Naive thymus-derived CD4-positive, alpha-beta T cell (primary cell): ENCODE data around the gene SNX30. TPM values are rescaled to one million over a fixed set of nuclear protein-coding genes. Genes with fewer than 3 reads are reported as not detected.

ENCODE experiments used
- ATAC-seq: fragments of 150-1000 bp; cut with Tn5 transposase; 2 replicates; pipeline ENCODE4 v1.10.0; 2021; ENCODE audit warnings: mild to moderate bottlenecking, moderate library complexity
- CTCF ChIA-PET: fragments of 350-600 bp; sonication (Branson Sonifier 250); formaldehyde crosslinking; loops from one replicate; lab custom pipeline; 2021; ENCODE audit warnings: antibody characterized with exemption; lab: Charles Lee
- POLR2A ChIA-PET: fragments of 350-600 bp; sonication (Branson Sonifier 250); formaldehyde crosslinking; loops from one replicate; lab custom pipeline; 2021; ENCODE audit warnings: antibody characterized with exemption, inconsistent platforms; lab: Charles Lee
- DNase-seq, 9 donors: peaks; one replicate each; pipeline versions ENCODE4 v3.0.0 to v3.0.0-alpha.2; 2020 to 2022; ENCODE audit warnings: mixed read lengths in 1 of 9
- H3K27ac ChIP-seq: one replicate; pipeline ENCODE4 v1.7.0; 2013; ENCODE audit warnings: mild to moderate bottlenecking, low read depth, low read length, moderate library complexity
- H3K27me3 ChIP-seq, 2 donors: one replicate each; pipeline ENCODE4 v1.7.0; 2013; ENCODE audit warnings: low read length in 2 of 2, mild to moderate bottlenecking in 2 of 2, moderate library complexity in 2 of 2; ENCODE audit not compliant: control insufficient read depth in 2 of 2, insufficient read depth in 2 of 2
- H3K36me3 ChIP-seq, 3 experiments: 1 replicate in 2 of 3; 2 replicates in 1 of 3; pipeline ENCODE4 v1.7.0; 2013; ENCODE audit warnings: low read length in 3 of 3, mild to moderate bottlenecking in 3 of 3, moderate library complexity in 1 of 3; ENCODE audit not compliant: insufficient read depth in 3 of 3, control insufficient read depth in 2 of 3
- H3K4me1 ChIP-seq, 2 donors: one replicate each; pipeline ENCODE4 v1.7.0; 2013; ENCODE audit warnings: low read length in 2 of 2, mild to moderate bottlenecking in 2 of 2, moderate library complexity in 1 of 2; ENCODE audit not compliant: control insufficient read depth in 2 of 2, insufficient read depth in 2 of 2
- H3K4me3 ChIP-seq: 2 replicates; pipeline ENCODE4 v1.7.0; 2013; ENCODE audit warnings: mild to moderate bottlenecking, low read length
- H3K9me3 ChIP-seq, 3 experiments: 1 replicate in 2 of 3; 2 replicates in 1 of 3; pipeline ENCODE4 v1.7.0; 2013; ENCODE audit warnings: low read length in 3 of 3; ENCODE audit not compliant: control insufficient read depth in 2 of 3
- H3K27ac Mint-ChIP-seq, 9 donors: one replicate each; pipeline ENCODE4 v1.8.0; 2020 to 2022; ENCODE audit warnings: mixed read lengths in 9 of 9, mild to moderate bottlenecking in 8 of 9, moderate library complexity in 5 of 9, inconsistent platforms in 2 of 9
- H3K27me3 Mint-ChIP-seq, 5 donors: one replicate each; pipeline ENCODE4 v1.8.0; 2021 to 2022; ENCODE audit warnings: mixed read lengths in 5 of 5, mild to moderate bottlenecking in 1 of 5
- H3K36me3 Mint-ChIP-seq, 5 donors: one replicate each; pipeline ENCODE4 v1.8.0; 2020 to 2022; ENCODE audit warnings: mixed read lengths in 5 of 5, mild to moderate bottlenecking in 3 of 5, inconsistent platforms in 1 of 5
- H3K4me1 Mint-ChIP-seq, 7 donors: one replicate each; pipeline ENCODE4 v1.8.0; 2020 to 2022; ENCODE audit warnings: mixed read lengths in 7 of 7, mild to moderate bottlenecking in 3 of 7, inconsistent platforms in 1 of 7
- H3K4me3 Mint-ChIP-seq, 10 donors: one replicate each; pipeline ENCODE4 v1.8.0; 2020 to 2022; ENCODE audit warnings: mild to moderate bottlenecking in 10 of 10, mixed read lengths in 10 of 10, moderate library complexity in 6 of 10, inconsistent platforms in 2 of 10
- H3K9me3 Mint-ChIP-seq, 11 donors: one replicate each; pipeline ENCODE4 v1.8.0; 2020 to 2022; ENCODE audit warnings: mixed read lengths in 11 of 11, mild to moderate bottlenecking in 4 of 11, inconsistent platforms in 1 of 11, moderate library complexity in 1 of 11
- intact Hi-C, 2 donors: fragments of 100-400 bp; cut with micrococcal nuclease; formaldehyde crosslinking; loops; one replicate each; pipeline ENCODE4 v1.15.1; 2023
- polyA plus RNA-seq, 2 donors: library from polyadenylated mRNA; unstranded; fragments of 300-500 nt; fragmentation: Illumina TruSeq; gene quantifications; one replicate each; pipeline ENCODE4 v1.2.3, GENCODE V29; 2021
- total RNA-seq, 6 experiments: library from RNA in 5 of 6; stranded (reverse) in 5 of 6; gene quantifications; 1 replicate in 5 of 6; 2 replicates in 1 of 6; pipeline ENCODE4 v1.2.3 and lab custom pipeline; 2021 to 2026

Gene SNX30
- total and polyA plus RNA-seq, 7 experiments from 2014 or later, result 0.98 to 15.8 (median 8.4) TPM

DNA sequence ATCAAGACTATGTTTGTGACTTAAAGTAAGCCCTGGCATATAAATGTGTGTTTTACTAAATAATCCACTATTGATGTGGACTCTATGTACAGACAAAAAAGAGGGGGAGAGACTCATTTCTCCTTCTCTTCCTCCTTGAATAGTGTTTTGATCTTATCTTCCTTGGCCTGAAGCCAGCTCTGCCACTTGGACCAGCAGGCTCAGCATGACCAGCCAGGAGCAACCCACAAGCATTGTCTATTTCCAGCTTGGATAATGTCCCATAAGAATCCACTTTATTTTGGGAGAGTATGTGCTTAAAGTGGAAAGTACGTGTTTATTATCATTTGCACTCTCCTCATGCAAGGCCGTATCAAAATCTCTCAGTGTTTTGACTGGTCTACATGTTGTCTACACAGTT lies 164.0 kb downstream of the SNX30 start:
- DNase-seq (no peak), ATAC-seq (no peak)
- Histone ChIP-seq H3K27ac (no peak overlapping the region), H3K9me3 (no peaks in the 10 kb centered on the region), H3K4me3 (no peak overlapping the region), H3K36me3 (no peaks in the 10 kb centered on the region), H3K27me3 (no peaks in the 10 kb centered on the region), H3K4me1 (no peaks in the 10 kb centered on the region)
- ChIA-PET CTCF (no interaction called here), POLR2A (no interaction called here)
- Mint-ChIP-seq H3K27me3 (peaks cover 14 to 29% (median 19%) of the 10 kb centered on the region in 5 donors), H3K4me3 (no peak overlapping the region), H3K9me3 (no peaks in the 10 kb centered on the region), H3K36me3 (no peaks in the 10 kb centered on the region), H3K4me1 (peaks cover 0 to under 1% (median 0%) of the 10 kb centered on the region in 7 donors), H3K27ac (no peak overlapping the region)
- intact Hi-C loops, result no loop called here

DNA sequence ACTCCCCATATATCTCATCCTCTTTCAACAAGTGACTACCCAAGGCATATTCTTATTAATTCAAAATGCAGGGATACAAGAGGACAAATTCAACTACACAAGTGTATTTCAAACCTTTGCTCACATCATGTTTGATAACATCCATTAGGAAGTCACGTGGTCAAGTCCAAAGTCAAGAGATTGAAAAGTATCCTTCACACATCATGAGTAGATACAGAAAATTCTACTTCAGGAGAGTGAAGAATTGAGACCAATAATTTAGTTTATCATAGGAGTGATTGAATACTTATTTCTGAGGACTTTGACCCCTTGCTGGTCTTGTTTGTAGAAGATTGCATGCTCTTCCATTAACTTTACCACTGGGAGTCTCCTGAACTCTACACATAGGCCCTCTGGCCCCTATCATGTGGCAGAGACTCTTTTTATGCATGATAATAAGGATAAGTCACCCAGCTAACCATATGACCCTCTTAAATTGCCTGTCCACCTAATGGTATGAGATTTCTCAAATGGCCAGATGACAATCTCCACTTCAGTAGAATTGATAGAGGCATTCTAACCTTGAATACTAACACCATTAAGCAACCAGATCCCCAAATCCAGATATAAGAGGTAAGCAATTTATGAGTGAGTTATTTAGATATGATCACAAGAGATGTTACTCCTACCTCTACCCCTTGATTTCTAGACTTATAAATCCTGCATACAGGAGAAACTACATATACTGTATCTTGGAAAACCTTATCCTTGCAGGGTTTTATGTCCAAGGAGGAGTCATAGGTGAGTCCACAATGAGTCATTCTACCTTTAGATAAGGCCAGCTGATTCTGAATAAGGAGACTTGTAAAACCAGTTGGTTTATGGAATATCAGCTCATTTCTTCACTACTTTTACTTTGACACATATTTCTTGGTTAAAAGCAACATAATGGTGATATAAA lies 166.8 kb downstream of the SNX30 start:
- CTCF ChIA-PET, result interaction anchor here (0.6 kb wide), 1 partner anchor 1763 kb away, joined by 3 read pairs; no protein-coding TSS in a partner anchor

DNA sequence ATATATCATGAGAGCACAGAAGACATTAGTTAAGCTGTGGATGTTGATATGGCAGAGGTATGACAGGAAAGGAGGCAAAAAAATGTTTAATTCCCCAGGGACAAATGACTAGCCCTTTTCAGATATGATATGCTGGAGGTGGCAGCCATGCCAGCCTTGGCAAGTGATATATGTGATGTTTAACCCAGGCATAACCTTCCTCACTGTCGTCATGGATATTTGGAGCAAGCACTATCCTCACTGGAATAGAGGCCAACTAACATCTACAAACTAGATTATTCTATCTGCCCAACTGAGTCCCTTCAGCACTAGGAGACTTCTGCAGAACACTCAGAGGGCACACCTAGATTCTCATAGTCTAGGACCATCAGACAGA lies 167.4 kb downstream of the SNX30 start:
- POLR2A ChIA-PET, result no interaction called here
- no peak for ATAC-seq

More for the DNA sequence above, 166.8 kb downstream of the SNX30 start:
- Mint-ChIP-seq H3K4me3 (no peak overlapping the region), H3K9me3 (no peaks in the 10 kb centered on the region), H3K4me1 (peaks cover 0 to 6% (median 0%) of the 10 kb centered on the region in 7 donors), H3K27ac (no peak overlapping the region), H3K27me3 (peaks cover 20 to 43% (median 24%) of the 10 kb centered on the region in 5 donors), H3K36me3 (no peaks in the 10 kb centered on the region)
- ATAC-seq, result no peak
- Histone ChIP-seq H3K4me3 (no peak overlapping the region), H3K27ac (no peak overlapping the region), H3K4me1 (no peaks in the 10 kb centered on the region), H3K36me3 (no peaks in the 10 kb centered on the region), H3K27me3 (no peaks in the 10 kb centered on the region), H3K9me3 (no peaks in the 10 kb centered on the region)
- DNase-seq, result no peak
- POLR2A ChIA-PET, result no interaction called here
- intact Hi-C loops, result no loop called here

DNA sequence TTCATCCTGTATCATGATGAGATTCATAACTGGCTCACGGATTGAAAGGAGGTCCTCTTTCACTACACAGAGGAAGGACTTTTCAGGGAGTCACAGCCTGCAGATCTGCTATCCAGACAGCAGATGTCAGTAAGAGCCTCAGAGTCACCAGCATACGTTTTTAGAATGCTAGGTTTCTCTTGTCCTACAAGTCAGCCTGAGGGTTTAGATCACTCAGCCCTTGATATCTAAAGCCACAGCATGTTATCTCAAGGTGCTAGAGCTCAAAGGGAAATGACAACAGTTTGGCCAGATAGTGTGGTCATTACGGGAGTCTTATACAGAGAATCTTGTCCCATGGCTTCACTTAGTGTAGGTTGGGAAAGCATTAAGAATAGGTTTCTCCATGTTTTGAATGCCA lies 171.0 kb downstream of the SNX30 start:
- no peaks in the 10 kb centered on the region for H3K27me3 ChIP-seq
- H3K9me3 ChIP-seq, result no peaks in the 10 kb centered on the region
- peaks cover 0 to 6% (median 0%) of the 10 kb centered on the region in 7 donors for H3K4me1 Mint-ChIP-seq
- H3K9me3 Mint-ChIP-seq, result no peaks in the 10 kb centered on the region
- no peak overlapping the region for H3K4me3 ChIP-seq
- intact Hi-C loops, result no loop called here
- POLR2A ChIA-PET, result no interaction called here
- no peak overlapping the region for H3K27ac Mint-ChIP-seq
- no peak overlapping the region for H3K4me3 Mint-ChIP-seq
- DNase-seq, result no peak
- no peaks in the 10 kb centered on the region for H3K4me1 ChIP-seq
- CTCF ChIA-PET, result no interaction called here
- ATAC-seq, result peak; percentile 64
- H3K36me3 Mint-ChIP-seq, result no peaks in the 10 kb centered on the region
- peaks cover 22 to 61% (median 38%) of the 10 kb centered on the region in 5 donors for H3K27me3 Mint-ChIP-seq
- H3K36me3 ChIP-seq, result no peaks in the 10 kb centered on the region
- no peak overlapping the region for H3K27ac ChIP-seq

More for the DNA sequence above, 167.4 kb downstream of the SNX30 start:
- intact Hi-C loops, result no loop called here
- DNase-seq, result no peak
- no peaks in the 10 kb centered on the region for H3K36me3 Mint-ChIP-seq
- Histone ChIP-seq H3K9me3 (no peaks in the 10 kb centered on the region), H3K27me3 (no peaks in the 10 kb centered on the region), H3K36me3 (no peaks in the 10 kb centered on the region), H3K4me3 (no peak overlapping the region), H3K4me1 (no peaks in the 10 kb centered on the region), H3K27ac (no peak overlapping the region)
- peaks cover 20 to 43% (median 25%) of the 10 kb centered on the region in 5 donors for H3K27me3 Mint-ChIP-seq
- CTCF ChIA-PET, result interaction anchor here (0.6 kb wide), 1 partner anchor 1762 kb away, joined by 3 read pairs; no protein-coding TSS in a partner anchor
- no peak overlapping the region for H3K4me3 Mint-ChIP-seq
- peaks cover 0 to 6% (median 0%) of the 10 kb centered on the region in 7 donors for H3K4me1 Mint-ChIP-seq
- H3K27ac Mint-ChIP-seq, result no peak overlapping the region
- no peaks in the 10 kb centered on the region for H3K9me3 Mint-ChIP-seq

Other genes with a start within 250 kb of the SNX30 start
- 10 to 100 TPM; 13.8 to 35.0 (median 28.3) TPM for gene INIP, start 32.6 kb upstream of the SNX30 start, total RNA-seq
- gene INIP, start 32.6 kb upstream of the SNX30 start, polyA plus RNA-seq, result 10 to 100 TPM; 51.5 to 63.1 TPM
- 1 to 10 TPM in 1 of 5 experiments, under 1 TPM in 1, not detected in 3; 0.27 to 4.1 TPM for gene SLC46A2, start 140.1 kb downstream of the SNX30 start, total RNA-seq
- gene SLC46A2, start 140.1 kb downstream of the SNX30 start, polyA plus RNA-seq, result under 1 TPM in 1 of 2 donors, not detected in 1; 0.12 TPM